GM21360 (cell line): ENCODE results near the gene SYT14.
"Not testable (repeated sequence)": the region's sequence is repeated elsewhere in the genome, so short reads cannot be mapped to it uniquely, and the experiment has no call there.

ENCODE experiments used
- ATAC-seq: cut with Tn5 transposase; IDR thresholded peaks from one replicate; pipeline ENCODE4 v1.9.1; 2021; ENCODE audit warnings: mild to moderate bottlenecking, moderate library complexity; ENCODE audit not compliant: unreplicated experiment

The SYT14 gene

DNA sequence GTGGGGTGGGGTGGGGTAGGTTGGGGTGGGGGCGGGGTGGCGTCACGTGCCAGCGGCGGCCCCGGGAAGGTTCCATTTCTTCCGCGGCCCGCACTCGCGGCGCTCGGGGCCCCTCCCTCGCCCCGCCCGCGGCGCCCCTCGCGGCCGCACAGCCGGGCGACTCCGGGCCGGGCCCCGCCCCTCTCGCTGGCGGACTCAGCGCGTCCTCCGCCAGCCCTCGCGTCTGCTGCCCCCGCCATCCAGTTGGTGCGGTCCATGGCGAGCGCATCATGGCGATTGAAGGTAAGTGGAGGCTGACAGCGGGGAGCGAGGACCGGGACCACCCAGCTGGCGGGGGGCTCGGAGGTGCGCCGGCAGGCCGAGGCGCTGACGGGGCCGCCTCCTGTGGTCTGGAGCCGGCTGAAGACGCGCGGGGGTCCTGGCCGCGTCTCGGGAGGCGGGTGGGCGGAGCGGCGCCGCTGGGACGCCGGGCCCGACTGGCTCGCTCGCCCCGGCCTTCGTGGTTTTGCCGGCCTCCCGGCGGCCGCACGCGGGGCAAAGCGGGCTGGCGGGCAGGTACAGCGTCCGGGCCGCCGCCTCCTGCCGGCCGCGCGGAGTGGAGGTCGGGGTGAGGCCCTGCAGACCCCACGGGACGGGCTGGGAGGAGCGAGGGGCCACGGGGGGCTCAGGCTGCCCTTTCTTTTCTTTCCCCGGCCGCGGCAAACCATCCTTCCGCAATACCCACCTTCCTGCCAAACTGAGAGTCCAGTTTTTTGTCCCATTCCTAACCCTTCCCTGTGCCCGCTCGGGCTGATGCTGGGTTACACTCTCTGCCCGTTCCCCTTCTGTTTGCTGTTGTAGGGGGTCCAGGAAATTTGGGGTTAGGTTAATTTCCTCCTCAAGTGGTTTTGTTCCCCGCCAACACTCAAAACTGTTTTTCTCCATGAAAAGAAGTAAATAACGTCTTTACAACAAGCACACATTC is at the start of gene SYT14:
Gene SYT14 (plus strand): TSS at position 222 of the 964 bp plus-strand sequence. CDS start 48 bp downstream, at position 270.
- ATAC-seq = no peak

DNA sequence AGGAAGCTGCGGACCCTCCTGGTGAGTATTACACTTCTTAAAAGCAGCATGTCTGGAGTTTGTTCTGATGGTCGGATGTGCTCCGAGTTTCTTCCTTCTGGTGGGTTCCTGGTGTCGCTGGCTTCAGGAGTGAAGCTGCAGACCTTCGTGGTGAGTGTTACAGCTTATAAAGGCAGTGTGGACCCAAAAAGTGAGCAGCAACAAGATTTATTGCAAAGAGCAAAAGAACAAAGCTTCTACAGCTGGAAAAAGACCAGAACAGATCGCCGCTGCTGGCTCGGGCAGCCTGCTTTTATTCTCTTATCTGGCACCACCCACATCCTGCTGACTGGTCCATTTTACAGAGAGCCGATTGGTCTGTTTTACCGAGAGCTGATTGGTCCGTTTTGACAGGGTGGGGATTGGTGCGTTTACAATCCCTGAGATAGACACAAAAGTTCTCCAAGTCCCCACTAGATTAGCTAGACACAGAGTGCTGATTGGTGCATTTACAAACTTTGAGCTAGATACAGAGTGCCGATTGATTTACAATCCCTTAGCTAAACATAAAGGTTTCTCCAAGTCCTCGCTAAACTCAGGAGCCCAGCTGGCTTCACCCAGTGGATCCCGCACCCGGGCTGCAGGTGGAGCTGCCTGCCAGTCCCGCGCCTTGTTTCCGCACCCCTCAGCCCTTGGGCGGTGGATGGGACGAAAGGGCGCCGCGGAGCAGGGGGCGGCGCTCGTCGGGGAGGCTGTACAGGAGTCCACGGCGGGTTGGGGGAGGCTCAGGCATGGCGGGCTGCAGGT is 49.5 kb upstream of the SYT14 start:
- not testable (repeated sequence) for ATAC-seq

DNA sequence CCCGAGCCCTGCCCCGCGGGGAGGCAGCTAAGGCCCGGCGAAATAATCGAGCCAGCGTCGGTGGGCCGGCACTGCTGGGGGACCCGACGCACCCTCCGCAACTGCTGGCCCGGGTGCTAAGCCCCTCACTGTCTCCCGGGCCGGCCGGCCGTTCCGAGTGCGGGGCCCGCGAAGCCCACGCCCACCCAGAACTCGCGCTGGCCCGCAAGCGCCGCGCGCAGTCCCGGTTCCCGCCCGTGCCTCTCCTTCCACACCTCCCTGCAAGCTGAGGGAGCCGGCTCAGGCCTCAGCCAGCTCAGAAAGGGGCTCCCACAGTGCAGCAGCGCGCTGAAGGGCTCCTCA is 49.0 kb upstream of the SYT14 start:
- no peak for ATAC-seq

DNA sequence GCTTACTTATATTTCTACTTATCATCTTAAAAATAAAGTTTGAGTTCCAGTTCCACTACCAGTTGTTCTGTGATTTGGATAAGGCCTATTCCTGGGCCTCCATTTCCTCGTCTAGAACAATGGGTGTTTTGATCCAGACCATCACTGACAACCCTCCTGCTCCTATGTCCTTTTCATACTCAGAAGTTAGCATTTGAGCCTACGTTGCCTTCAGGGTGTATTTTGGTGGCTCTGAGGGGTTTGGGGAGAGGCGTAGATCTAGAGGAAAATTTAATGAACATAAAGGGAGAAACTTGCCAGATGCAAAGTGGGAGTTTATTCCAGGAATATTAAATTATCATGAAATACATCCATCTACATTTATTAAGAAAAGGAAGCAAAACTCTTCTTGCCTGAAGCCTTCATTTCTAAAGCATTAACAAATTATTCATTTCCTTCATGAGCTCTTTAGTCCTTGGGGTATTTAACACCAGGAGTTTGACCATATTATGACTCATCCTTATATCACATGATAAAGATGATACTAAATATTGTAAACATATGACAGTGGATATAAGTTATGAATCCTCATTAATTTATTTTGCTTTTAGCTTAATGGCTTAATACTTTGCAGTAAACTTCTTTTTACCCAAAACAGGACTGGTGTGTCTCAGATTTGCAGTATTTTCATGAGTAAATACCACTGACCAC is 47.2 kb upstream of the SYT14 start:
- no peak for ATAC-seq

DNA sequence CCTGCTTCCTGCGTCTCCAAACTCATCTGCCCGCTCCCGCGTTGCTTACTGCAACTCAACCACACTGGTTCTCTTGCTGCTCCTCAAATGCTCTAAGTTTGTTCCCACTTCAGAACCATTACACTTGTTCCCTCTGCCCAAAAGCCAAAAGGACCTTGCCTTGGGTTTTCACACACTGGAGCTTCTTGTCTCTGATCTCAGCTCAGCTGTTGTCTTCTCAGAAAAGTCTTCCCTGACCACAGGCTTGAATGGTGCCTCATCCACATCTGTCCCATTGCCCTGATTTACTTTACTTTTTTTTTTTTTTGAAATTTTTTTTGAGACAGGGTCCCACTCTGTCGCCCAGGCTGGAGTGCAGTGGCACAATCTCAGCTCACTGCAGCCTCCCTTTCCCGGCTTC is 44.3 kb upstream of the SYT14 start:
- no peak for ATAC-seq

DNA sequence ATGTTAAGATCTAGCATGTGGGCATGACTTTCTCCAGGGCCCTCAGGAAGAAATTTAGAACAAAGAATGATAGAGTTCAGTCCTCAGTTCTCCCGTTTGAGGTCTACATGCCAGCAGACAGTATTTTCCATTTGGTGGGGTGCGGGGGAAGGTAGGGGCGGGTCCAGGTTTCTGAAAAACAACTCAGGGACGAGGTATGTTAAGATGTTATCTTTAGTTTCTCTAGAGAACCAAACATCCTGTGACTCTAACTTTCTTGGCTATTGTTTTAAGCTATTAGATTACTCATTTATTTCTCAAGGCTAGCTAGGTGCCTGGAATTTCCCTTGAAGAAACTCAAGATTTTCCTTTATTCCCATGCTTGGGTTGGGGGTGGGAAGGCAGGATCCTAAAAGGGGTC is 42.3 kb upstream of the SYT14 start:
- no peak for ATAC-seq

DNA sequence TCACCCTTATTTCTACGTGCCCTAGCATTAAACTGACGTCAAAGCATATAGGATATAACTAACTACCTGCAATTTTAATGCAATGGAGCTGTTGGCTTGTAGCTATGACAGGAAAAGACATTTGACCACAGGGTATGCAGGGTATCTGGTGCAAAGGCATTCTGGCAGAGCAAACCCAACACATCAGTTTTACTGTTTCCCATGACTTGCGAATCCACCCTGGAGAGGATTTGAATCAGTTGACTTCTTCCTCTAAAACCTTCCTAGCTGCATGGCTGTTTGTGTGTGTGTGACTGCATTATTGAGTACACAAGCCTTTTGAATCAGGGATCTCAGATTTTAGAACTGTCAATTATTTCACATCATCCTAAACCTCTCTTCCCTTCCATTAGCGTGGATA is 41.7 kb upstream of the SYT14 start:
- ATAC-seq = no peak

DNA sequence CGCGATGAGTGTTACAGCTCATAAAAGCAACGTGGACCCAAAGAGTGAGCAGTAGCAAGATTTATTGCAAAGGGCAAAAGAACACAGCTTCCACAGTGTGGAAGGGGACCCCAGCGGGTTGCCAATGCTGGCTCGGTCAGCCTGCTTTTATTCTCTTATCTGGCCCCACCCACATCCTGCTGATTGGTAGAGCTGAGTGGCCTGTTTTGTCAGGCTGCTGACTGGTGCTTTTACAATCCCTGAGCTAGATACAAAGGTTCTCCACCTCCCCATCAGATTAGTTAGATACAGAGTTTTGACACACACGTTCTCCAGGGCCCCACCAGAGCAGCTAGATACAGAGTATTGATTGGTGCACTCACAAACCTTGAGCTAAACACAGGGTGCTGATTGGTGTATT is 39.7 kb upstream of the SYT14 start:
- ATAC-seq = not testable (repeated sequence)

DNA sequence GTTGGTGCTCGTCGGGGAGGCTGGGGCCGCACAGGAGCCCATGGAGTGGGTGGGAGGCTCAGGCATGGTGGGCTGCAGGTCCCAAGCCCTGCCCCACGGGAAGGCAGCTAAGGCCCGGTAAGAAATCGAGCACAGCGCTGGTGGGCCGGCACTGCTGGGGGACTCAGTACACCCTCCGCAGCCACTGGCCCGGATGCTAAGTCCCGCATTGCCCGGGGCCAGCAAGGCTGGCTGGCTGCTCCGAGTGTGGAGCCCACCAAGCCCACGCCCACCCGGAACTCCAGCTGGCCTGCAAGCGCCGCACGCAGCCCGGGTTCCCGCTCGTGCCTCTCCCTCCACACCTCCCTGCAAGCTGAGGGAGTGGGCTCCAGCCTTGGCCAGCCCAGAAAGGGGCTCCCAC is 39.2 kb upstream of the SYT14 start:
- ATAC-seq = not testable (repeated sequence)

DNA sequence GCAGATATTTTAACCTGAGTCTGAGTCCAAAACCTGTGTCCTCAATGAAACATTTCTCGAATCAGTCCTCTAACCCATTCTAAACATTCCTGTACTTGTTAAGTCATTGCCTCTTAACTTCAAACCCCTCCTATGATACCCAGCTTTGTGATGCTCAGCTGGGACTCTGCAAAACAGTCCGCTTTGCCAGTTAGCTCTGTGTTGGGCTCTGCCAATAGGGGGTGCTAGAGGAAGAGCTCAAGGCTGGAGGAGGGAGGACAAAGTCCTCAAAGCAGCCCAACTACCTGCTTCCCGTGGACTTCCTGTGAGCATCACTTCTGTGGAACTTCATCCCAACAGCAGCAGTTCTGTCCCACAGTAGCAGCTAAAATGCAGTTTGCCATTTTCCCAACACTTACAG is 38.1 kb upstream of the SYT14 start:
- peak; percentile 46 for ATAC-seq

DNA sequence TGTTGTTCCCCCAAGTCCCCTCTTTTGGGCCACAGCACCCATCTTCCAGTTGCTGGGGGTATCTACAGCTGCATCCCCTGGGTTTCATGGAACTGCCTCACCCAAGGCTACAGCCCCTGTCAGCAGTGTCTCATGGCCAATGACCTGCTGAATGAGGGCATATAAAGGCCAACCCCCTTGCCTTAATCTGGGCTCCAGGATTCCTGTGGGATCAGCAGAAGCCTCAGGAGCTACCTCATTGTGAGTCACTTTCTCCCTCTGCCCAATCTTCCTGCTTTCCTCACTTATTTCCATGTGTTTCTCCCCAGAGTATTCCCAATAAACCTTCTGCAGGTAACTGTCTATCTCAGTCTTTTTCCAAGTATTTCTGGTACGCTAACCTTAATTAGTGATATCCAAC is 37.3 kb upstream of the SYT14 start:
- no peak for ATAC-seq

DNA sequence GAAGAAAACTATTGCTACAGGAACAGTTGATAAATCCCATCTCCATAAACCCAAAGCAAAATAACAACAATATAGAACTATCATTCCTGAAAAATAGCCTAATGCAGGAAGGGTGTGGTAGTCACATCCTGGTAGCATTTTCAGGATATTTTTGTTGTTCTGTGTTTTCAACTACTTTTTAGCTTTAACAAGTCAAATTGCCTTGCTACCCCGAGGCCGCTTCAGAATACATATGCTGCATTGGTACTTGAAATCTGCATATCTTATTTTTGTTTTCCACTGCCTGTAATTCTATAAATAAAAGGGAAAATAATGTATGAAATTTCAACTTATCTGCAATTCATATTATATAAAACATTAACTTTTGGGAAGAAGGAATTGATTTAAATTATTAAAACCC is 36.8 kb upstream of the SYT14 start:
- ATAC-seq = no peak

DNA sequence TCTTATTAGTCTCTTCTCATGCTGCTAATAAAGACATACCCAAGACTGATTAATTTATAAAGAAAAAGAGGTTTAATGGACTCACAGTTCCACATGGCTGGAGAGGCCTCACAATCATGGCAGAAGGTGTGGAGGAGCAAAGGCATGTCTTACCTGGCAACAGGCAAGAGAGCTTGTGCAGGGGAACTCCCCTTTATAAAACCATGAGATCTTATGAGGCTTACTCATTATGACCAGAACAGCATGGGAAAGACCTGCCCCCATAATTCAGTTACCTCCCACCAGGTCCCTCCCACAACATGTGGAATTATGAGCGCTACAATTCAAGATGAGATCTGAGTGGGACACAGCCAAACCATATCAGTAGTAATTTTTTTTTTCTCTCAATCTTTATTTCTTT is 33.2 kb upstream of the SYT14 start:
- ATAC-seq = not testable (repeated sequence)

DNA sequence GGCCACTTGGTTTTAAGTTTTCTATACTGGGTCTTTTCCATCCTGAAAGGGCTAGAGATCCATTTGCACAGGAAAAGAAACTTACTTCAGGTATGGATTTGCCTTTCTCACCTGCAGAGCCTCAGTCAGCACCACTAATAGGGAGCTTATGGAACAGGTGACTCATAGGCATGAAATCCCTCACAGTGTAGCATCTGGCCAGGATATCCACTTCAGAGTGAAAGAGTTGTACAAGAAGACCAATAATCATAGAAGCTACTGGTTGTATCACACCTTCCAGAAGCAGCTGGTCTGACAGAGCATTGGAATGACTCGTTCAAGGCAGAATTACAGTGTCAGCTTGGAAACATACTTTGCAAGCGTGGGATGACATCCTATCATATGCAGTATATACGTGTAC is 26.3 kb upstream of the SYT14 start:
- ATAC-seq = no peak

DNA sequence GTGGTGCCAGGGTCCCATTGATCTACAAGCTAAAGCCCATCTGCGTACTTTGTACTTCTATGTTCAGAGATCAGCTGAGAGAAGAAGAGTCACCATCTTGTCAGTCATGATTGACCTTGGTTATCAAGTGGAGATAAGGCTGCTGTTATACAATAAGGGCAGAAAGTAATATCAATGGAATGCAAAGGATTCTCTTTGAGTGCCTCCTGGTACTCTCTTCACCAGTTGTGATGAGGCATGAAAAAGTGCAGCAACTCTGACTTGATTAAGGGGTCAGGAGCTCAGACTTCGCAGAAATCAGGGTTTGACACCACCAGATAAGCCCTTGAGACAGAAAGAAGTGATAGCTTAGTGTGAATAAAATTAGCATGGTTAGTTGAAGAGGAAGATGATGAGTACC is 25.7 kb upstream of the SYT14 start:
- no peak for ATAC-seq

DNA sequence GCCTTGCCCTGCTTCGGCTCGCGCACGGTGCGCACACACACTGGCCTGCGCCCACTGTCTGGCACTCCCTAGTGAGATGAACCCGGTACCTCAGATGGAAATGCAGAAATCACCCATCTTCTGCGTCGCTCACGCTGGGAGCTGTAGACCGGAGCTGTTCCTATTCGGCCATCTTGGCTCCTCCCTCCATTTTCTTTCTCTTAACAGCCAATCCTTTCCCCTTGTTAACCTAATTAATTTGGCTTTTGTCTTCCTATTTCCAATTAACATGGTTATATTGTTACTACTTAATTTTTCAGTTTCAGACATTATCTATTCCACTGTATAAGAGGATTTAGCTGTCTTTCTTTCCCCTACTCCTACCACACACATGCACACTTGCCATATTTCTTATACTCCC is 18.4 kb upstream of the SYT14 start:
- ATAC-seq = not testable (repeated sequence)

DNA sequence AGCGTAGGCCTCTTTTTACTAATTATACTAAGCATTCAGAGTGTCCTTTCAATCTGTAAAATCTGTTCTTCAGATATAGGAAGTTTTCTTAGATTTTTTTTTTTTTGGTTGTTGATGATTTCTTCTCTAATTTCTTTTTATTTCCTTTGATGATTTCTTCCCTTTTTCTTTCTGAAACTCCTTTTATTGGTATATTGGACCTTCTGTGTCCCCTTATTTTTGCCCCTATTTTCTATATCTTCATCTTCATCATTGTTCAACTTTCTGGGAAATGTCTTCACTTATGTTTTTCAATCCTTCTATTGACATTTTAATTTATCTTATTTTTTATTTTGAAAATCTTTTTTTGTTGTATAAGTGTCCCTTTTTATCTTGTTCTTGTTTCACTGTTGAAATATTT is 17.2 kb upstream of the SYT14 start:
- no peak for ATAC-seq

DNA sequence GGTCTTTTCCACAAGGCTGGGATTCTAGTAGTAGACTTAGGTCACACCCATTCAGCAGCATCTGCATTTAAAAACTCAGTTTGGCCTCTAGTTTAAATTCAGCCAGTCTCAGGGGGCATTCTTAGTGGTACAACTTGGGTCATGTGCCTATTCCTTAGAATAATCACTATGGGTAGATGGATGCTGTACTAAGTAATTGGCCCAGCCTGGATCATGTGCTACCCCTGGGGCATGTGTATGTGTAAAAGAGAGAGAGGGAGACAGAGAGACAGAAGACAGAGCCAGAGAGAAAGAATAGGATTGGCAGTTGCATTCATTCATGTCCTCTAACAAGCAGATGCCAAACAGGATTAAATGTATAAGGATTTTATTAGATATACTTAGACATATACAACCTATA is 13.6 kb upstream of the SYT14 start:
- no peak for ATAC-seq

DNA sequence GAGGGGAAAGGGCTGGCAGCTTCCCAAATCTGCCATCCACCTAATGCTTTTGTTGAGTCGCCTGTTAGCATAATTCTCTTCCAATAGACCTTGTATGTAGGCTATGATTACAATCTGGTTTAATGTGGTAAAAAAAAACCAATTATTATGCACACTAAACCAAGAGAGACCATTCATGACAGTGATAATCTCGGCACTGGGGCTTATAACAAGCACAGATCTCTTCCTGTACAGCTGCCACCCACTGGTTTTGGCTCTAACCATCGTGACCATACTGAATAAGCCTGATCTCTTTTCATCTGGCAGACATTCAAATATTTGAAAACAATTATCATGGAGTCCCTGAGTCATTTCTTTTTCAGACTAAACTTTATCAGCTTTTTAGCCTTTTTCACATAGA is 12.0 kb upstream of the SYT14 start:
- no peak for ATAC-seq

DNA sequence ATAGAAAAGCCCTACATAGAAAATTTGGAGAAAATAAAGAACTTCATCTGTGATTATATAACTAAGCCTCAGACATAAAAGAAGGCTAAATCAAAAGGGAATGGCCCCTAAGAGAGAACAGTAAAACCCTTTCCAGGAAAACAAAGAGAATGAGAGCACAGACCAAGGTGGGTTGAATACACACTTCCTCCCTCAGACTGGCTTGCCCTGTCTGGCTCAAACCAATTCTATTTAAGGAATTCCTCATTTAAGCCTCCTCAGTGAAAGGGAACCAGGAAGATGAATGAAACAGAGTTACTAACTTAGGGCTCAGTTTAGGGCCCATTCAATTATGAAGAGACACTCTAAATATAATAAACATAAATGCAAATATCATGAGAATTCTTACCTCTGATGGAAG is 10.6 kb upstream of the SYT14 start:
- no peak for ATAC-seq

DNA sequence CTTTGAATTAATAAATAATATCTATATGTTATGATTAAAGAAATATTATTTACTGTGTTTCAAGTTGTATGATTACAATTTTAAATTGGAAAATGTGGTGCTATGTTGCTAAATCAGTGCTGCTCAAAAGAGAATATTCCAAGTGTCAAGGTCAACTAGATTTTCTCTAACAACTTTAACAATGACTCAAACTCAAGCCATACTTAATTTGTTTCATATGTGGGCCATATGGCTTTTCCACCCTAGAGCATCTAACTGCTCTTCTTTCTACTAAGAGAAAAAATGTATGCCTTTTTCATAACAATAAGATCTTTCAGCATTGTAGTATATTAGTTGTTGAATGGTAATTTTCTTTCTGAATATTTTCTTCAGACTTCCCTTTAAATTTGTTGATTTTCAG is 8.3 kb upstream of the SYT14 start:
- ATAC-seq = no peak

DNA sequence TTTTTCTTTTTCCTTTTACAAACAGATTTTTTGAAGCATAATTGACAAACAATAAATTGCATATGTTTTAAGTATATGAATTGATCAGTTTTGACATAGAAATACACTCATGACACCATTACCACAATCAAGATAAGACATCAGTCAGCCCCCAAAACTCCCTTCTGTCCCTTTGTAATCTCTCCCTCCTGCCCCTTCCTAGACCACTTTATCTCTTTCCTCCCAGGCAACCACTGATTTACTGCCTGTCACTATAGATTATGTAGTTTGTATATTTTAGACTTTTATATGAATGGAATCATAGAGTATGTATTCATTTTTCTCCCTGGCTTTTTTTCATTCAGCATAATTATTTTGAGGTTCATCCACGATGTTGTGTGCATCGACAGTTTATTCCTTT is 6.9 kb upstream of the SYT14 start:
- no peak for ATAC-seq
